PC-9 (cell line): ENCODE data around the gene SRSF12.

Source experiments
- CTCF ChIP-seq: fragments of 200-600 bp; sonication (generic); conservative IDR thresholded peaks from 2 replicates; pipeline ENCODE4 v1.6.1; 2017; ENCODE audit warnings: mixed run types, antibody characterized with exemption, mild to moderate bottlenecking, moderate library complexity
- EZH2 ChIP-seq: fragments of 200-600 bp; sonication (generic); IDR thresholded peaks from 2 replicates; pipeline ENCODE4 v1.8.0; 2017; ENCODE audit warnings: antibody characterized with exemption, low read depth

- TF ChIP-seq CTCF = no peak
- no peak for TF ChIP-seq EZH2
Measured at GRCh38 chr6:89116702-89117101, 1.2 kb downstream of the SRSF12 start.
